ENCODE measurements around the gene HDAC7.

Gene HDAC7

DNA sequence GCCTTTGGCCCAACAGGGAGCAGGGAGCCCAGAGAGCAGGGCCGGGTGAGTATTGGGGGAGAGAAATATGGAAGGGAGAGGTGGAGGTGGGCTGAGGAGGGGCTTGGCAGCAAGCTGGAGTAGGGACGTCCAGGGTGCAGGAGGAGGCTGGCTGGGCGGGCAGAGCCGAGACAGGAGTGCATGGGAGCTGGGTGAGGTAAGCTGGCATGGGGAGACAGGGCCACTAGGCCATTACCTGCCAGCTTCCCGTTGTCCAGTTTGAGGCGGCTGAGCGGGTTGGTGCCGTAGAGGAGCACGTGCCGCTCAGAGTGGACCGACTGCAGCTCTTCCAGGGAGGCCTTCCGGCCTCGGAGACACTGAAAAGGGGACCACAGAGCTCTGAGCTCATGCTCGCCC is 28.4 kb downstream of the HDAC7 start:
- no peak for DNase-seq

DNA sequence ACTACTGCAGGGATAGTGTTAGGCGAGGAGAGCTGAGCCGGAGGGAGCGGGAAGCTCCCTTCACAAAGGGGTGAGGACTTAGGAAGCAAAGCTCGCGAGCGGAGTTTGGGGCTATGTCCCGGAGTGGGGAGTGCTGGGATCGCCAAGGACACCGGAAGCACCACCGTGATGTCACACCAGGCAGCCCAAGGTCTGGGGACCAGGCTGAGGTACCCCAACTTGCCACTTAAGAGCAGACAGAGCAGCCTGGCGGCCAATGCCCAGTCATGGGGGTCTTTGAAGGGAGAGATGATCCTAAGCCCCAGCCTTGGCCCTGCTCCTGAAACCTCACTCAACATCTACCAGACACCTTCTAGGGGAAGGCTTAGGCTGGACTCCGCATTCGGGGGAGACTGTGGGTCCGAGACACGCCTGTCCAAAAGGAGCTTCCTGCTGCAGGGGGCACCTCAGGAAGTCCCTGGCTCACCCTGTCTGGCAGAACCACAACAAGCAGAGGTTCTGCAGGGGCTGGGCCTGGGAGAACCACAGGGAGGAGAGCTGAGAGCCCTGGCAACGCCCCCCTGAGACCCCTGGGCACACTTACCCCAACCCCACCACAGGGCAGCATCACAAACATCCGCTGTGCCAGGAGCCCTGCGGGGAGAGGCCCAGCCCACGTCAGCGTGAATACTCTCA is 28.9 kb downstream of the HDAC7 start:
- no peak for DNase-seq

DNA sequence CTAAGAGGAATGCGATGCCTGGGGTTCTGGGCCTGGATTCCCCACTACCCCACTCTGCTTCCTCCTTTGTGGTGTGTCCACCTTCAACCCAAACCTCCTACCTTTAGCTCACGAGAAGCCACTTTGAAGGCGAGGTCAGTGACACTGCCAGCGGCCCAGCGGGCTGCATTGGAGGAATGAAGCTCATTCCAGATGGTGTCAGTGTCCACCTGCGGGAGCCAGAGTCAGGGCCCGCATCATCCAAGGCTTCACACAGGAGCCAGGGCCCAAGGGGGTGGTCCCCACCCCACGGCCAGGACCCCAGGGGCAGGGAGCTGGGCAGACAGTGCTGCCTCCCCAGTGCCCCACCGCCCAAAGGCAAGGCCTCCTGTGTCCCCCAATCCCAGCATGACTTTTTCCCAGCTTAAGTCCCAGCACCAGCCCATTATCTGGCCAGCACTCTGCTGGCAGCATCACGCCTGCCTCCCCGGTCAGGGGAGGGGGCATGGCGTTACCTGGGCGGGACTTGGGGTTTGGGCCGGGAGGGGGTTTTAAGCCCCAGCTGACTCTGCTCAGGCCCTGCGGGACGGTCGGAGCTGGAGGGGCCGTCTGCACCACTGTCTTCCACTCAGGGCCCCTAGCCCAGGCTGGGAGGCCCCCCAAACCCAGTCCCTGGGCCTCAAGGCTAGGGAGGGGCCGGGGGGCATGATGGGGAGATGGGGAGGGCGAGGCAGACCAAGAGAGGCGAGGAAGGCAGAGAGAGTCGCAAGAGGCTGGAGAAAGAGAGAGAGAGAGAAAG is 29.8 kb downstream of the HDAC7 start:
- DNase-seq = no peak

- no peak for DNase-seq
Measured at GRCh38 chr12:47789141-47789540, 30.6 kb downstream of the HDAC7 start.

DNA sequence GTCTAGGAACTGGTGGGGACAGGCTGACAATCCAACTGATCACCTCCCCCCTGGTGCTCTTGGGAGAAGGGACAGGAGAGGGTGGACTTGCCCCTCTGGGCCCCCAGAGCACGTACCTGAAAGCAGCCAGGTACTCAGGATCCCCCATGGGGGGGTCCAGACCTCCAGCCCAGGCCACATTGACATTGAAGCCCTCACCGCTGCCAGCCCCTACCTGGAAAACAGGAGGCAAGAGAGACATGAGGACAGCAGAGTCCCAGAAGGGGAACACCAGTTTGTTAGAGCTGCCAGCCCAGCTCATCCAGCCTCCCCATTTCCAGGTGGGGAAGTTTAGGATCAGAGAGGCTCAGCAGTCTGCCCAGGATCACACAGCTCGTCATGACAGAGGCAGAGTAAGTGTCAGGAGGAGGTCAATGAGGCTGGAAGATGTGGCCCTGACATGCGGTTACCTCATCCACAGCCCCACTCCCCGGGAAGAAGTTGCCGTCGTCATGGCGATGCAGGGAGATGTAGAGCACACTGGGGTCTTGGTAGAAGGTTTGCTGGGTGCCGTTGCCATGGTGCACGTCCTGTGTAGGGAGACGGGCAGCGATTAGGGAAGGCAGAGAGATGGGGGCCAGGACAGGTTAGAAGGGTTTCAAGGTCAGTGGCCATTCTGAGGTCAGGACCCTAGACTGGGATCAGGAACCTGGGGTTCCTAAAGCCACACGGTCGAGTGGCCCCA is 31.9 kb downstream of the HDAC7 start:
- DNase-seq = no peak

DNA sequence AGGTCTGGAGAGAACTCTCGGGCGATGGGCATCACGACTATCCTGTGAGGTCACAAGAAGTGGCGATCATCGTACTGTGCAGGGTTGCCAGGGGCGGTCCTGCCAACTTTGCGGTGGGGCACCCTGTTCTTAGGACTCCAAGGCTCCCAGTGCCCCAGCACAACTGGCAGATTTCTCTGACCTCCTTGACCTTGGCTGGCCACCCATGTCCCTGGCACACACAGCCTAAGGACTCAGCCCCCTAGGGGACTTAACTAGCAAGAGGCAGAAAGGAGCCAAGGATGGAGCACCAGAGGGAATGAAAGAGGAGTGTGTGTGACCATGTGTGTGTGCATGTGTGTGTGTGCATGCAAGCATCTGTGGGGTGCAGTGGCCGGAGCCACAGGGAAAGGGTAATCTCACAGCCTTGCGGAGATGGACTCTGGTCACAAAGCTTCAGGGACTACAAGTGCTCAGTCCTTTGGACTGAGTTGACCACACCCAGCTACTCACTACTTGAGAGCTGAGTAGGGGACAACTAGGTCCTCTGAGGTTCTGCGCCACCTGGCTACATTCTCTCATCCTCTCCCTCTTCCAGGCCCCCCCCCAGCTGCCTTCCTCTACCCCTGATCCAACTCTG is 32.9 kb downstream of the HDAC7 start:
- no peak for DNase-seq

DNA sequence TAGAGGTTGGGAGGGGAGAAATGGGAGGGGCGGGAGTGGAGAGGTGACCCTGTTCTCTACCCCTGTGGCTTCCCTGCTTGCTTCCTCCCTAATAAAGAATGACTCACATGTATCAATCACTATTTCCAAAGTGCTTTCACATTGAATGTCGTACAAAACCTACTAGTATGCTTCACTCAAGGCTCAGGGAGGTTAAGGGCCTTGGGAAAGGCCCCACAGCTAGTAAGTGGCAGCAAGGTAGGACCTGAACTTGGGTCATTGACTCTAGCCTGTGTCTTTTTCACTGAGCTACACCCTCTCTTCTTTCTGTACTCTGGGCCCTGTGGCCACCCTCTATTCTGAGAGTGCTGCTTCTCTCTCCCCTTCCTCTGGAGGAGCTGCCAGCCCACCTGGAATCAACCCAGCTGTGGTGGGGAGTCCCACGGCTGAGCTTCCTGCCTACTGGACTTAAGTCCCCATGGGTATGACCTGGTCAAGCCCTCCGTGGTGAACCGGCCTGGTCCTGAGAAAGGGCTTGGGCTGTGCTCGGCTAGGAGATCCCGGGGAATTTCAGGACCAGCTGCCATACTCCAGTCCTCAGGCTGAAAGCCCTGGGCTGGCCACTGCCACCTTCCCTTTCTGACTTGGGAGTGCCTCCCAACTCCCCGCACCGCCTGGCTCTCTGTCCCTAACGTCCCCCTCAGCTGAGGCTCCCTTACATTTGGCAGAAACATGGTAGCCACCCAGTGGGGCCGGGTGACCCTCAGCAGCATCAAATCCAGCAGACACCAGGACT is 33.6 kb downstream of the HDAC7 start:
- no peak for DNase-seq

- DNase-seq = no peak
Measured at GRCh38 chr12:47785036-47785886, 34.4 kb downstream of the HDAC7 start.

DNA sequence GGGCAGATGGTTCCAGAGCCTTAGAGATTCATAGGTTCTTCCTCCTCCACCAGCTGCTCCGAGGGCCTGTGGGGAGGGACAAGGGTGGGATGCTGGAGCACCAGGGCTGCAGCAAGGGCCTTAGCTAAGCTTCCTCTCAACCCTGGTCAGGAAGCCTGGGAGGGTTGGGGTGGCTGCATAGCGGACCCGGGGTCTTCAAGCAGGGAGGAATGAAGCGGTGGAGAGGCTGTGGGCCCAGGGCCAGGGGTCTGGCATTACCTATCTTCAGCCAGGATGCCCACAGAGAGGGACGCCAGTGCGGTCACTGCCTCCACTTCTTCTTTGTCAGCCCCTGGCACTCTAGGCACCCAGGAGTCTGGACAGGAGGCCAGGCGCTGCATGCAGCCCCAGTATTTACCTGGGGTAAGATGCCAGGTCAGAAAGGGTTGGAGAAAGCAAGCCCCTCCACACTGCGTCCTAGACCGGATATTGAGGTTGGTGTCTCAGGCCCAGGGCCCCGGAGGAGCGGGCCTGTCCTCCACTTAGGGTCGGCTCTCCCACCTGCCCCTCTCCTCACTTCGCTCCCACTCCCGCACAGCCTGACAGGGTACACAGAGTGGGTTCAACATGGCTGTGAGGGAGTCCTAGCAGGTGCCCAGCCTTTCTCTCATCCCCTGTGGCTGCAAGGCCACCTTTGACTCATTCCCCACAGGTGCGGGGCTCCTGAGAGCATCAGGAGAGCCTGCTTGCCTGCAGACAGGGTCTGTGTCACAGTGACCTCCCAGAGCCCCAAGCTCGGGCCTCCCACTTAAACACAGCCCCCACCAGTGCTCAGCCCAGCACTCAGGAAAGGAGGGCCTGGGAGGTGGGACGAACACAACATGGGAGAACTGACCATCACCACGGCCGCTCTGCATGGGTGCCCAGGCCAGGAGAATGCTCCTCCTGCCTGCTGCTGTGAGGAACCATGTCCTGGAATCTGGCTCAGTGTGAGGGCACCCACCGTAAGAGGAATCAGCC is 35.6 kb downstream of the HDAC7 start:
- no peak for DNase-seq

DNA sequence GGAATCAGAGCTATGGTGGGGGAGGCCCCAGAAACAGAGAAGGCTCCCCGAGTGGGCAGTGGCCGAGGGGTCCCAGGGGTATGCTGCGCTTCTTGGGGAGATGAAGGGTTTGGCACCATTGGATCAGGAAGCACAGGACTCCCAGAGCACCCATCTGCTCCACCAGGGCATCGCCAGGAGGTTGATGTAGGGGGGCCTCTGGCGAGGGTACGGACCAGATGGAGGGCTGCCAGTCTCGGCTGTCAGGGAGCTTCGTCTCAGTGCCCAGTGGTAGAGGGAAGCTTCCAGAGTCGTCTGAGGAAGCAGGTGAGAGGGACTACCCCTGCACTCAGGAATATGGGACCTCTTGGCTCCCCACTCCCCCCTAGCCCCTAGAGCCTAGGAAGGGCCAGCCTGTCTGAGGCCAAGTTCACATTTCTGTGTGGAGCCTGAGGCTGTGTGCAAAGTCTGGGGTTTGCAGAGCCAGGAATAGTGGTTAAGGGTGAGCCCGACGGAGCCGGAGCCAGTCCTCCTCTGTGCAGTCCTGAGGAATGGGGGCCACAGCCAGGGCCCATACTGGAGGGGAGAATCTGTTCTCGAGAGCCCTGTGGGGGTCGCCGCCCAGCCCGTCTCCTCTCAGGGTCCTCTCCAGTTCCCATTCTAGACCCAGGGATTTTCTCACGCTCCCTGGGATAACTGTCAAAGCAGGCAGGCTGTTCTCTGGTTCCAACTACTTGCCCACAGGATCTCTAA is 36.5 kb downstream of the HDAC7 start:
- no peak for DNase-seq

DNA sequence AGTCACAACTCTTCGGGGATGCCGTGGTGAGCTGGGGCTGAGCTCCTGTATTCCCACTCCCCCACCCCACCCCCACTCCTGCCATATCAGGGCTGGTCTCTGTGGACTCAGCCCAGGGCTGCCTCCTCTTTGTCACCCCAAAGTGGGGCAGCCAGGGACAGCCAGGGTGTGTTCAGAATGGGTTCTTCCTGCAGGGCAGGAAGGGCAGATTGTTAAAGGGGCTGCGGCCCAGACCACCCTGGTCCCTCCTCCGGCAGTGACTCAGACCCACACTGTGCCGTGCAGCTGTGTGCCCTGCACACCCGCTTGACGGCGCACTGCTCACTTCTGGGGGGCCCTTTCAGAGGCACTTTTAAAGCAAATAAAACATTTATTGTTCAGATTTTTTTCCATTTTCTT is 37.3 kb downstream of the HDAC7 start:
- no peak for DNase-seq

- no peak for DNase-seq
Measured at GRCh38 chr12:47781479-47782371, 38.0 kb downstream of the HDAC7 start.

GRCh38 chr12:47779943-47780504 is 39.7 kb downstream of the HDAC7 start:
- DNase-seq = no peak

GRCh38 chr12:47779301-47779942 is 40.3 kb downstream of the HDAC7 start:
- DNase-seq = peak; percentile 92 to 95

GRCh38 chr12:47778881-47779280 is 40.8 kb downstream of the HDAC7 start:
- no peak for DNase-seq

DNA sequence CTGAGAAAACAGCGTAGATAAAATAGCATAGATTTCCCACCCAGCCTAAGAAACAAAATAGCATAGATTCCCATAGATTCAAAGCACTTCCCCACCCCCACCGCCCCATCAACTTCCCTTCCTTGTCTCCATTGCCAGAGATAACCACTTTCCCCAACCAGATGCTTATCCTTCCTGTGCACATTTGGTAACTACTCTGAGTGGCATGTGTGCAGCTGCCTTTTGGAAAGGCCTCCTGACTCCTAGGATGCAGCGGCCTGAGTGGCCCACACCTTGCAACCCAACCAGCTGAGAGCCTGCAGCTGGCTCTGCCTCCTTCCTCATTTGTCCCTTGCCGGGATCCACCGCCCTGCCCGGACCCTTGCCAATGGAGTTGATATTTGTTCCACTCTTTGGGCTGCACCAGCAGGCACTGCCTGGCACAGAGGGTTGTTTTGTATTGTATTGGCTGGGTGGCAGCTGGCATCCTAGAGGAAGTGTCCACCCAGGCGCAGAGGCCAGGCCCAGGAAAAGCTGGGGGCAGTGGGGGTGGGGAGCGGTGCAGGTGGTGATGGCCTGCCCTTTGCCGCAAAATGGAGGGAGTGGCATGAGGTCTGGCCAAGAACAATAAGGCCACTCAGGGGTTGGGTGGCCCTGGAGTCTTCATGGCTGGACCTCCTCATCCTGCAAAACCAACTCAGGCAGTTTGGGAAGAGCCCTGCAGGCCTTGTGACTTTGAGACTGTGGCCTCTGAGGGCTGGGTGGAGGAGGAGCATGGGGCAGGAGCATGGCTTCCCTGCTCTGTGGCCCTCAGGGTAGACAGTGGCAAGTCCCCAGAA is 41.8 kb downstream of the HDAC7 start:
- no peak for DNase-seq

DNA sequence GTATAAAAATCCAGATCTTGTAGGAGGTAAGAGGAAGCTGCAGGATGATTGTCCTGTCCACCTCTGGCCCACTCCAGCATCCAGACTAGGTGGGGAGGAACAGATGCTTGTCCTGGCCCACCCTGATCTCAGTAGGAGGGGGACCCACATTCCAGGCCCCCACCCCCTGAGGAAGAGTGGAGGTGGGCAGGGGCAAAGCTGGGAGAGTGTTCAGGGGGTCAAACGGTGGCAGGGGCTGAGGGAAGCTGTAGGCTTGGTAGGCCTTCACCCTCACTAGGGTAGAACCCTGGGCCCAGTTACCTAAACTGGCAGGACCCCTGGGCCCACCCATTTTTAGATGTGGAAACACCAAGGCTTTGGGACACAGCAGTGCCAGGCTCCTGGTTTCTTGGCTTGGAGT is 42.6 kb downstream of the HDAC7 start:
- DNase-seq = no peak
